GM18508 (cell line): ENCODE results near the gene BARHL2.

Experiments
- ATAC-seq: cut with Tn5 transposase; IDR thresholded peaks from one replicate; pipeline ENCODE4 v1.9.1; 2021; ENCODE audit warnings: moderate number of reproducible peaks; ENCODE audit not compliant: insufficient read depth, unreplicated experiment

Gene BARHL2

DNA sequence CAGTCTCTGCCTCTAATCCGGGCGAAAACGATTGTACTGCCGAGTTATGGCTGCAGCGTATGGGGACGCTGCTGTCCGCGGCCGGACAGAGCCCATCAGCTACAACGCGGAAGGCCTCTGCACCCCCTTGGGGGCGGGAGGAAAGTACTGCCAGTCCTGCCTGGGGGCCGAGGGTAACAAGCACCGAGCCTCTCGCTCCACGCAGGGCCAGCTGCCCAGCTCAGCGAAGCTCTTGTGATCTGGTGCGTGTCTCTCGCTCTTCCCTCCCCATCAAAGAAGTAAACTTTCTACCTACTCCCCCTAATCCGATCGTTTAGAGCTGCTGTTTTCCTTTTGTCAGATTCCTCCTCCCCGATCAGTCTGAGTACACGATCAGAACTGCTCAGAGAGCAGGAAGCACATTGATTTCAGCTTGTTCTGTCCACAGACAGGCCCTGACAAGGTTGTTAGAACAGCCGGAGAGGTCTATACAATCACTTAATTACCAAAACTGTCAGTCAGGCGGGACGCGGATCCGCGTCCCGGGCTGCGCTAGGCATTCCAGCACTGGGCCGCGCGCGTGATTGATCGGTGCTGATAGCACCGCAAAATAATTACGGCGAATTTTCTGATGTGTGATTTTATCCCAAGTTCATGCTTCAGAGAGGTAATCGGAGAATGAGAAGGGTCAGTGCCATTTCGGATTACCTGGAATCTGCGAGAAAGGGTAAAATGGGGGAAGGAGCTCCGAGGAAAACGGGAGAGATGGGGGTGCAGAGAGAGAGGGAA lies 8.7 kb upstream of the BARHL2 start:
- no peak for ATAC-seq

GRCh38 chr1:90724926-90725656 lies 8.0 kb upstream of the BARHL2 start:
- no peak for ATAC-seq

DNA sequence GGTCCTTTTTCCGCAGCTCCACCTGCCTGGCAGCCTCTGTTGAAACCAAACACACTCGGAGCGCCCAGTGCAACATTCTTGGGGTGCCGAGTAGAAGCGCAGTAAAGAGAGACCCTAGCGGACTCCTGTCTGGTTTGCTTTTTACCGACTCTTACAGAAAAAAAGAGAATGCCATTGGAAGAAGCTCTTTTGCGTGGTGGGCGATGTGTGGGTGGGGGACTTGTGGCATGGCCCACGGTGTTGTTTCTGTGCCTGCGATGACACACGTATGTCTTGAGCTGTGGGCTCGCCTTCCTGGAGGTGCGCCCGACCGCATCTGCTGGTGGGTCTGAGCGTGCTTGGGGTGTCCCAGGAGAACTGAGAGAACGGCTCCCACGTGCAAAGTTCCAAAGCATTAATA lies 7.3 kb upstream of the BARHL2 start:
- no peak for ATAC-seq

DNA sequence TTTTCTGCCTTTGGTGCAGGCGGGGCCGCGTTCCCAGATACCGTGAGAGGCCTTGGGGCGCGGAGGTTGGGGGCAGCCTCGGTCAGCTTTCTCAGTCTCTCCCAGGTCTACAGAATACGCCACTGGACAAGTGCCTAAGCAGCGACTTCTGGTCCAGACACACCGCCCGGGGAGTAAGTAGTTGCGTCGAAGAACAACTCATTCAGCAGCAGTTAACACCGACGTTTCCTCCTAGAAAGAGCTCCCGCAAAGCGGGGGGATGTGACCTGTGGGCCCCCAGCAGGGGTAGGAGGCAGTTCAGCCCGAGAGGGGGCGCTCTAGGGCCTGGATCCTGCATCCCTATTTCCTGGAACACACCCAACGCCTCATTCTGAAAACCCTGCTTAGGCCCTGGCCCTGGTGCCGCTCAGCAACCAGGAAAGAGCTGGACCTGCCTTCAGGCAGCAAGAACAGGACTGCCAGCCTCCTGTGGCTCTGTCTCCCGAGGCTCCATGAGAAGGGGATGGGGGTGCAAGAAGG lies 6.5 kb upstream of the BARHL2 start:
- ATAC-seq = no peak

GRCh38 chr1:90722874-90723589 lies 5.9 kb upstream of the BARHL2 start:
- no peak for ATAC-seq

DNA sequence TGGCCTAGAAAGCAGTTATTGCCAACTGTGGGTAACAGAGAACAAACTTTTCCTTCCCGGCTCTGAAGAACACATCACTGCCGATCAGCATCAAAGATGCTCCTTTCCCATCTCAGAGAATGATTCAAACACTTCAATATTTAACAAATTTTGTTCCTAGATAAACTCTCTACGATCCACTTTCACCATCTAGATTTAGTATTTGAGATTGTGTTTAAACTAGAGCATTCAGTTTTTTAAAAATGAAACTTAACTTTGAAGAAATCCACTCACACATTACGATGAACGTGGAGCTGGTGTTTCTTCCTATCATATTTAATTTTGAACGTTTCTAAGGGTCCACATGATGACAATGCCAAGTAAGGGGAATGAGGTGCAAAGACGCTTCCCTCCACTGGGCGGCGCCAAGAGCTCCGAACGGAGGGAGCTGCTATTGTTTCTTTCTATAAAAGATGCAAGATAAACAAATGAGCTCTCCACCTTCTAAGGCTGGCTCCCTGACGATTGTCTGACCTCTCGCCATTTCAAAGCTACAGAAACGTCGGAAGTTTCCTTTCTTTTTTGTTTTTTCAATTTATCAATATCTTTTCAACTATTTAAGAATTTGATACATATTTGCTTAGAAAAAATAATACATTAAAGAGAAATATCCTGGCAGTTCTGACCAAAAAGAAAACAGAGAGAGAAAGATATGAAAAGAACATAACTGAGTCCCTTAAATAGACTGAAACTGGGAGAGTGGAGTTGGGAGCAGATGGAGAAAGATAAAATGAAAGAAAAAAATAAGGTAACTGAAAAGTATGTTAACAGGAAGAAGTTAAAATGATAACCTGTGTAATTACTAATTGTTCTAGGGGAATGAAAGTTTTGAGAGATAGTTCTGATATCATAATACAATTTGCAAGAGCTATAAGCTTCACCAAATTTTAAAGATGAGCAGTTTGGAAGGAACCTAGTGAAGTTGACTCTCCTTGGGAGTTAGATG lies 4.4 kb upstream of the BARHL2 start:
- no peak for ATAC-seq

GRCh38 chr1:90720145-90720636 lies 3.1 kb upstream of the BARHL2 start:
- no peak for ATAC-seq

DNA sequence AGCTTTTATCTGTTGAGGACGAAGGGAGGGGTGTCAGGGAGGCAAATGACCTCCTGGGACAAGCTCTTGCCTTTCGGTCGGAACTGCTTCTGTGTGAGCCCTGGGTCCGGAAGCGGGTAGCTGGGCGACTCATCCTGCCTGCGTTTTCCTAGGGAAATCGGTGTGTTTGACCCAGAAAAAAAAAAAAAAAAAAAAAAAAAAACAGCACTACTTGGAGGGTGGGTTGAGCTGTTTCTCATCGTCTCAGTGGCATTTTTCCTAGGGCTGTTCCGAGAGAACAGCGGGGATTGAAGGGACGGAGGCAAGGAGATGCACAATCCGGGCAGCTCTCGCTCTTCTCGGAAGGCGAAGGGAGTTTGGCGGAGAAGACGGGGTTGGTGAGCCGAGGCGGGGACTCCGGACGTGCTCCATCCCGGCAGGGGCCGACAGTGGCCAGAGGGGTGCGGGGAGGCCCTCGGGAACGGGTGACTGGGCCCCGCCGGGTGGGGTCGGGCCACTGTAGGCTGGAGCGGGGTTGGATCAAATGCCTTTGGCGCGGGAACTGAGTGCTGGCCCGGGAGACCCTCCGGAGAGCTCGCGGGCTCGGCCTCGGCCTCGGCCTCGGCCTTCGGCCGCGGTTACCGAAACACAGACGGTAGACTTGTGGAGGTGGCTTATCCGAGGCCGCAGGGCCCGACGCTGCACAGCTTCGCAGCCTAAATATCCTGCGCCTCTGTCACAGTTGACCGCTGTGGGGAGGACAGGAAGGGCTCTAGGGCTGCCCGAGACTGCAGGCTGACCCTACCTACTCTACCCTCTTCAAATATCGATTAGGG lies 2.4 kb upstream of the BARHL2 start:
- no peak for ATAC-seq

GRCh38 chr1:90718411-90719329 lies 1.6 kb upstream of the BARHL2 start:
- ATAC-seq = no peak

- ATAC-seq = no peak
These were observed 736 bp upstream of the BARHL2 start for GRCh38 chr1:90717665-90718410.

DNA sequence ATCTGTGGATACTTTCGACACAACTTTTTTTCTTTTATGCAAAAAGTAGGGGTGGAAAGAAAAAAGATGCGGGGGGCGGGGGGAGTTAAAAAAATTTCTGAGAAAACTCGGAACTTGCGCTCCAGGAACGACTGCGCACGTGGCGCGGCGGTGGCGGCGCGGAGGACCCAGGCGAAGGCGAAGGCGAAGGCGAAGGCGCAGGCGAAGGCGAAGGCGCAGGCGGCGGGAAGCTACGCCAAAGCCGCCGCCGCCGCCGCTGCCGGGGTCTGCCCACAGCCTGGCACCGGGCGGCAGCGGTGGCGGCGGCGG lies 208 bp upstream of the BARHL2 start:
- ATAC-seq = no peak

DNA sequence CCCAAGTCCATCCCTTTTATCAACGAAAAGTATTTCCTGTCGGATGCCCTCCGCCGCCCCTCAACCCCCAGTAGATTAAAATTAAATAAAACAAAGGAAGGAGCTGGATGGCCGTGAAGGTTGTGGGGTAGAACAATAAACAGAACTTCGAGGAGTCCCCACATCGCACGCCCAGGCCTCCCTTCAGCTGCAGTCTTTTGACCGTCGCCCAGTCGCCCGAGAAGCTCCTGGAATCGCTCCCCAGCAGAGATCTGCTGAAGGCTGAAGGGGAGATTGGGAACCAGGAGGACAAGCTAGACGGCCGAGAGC lies 905 bp downstream of the BARHL2 start:
- ATAC-seq = no peak

GRCh38 chr1:90715309-90715708 lies 1.8 kb downstream of the BARHL2 start:
- no peak for ATAC-seq

DNA sequence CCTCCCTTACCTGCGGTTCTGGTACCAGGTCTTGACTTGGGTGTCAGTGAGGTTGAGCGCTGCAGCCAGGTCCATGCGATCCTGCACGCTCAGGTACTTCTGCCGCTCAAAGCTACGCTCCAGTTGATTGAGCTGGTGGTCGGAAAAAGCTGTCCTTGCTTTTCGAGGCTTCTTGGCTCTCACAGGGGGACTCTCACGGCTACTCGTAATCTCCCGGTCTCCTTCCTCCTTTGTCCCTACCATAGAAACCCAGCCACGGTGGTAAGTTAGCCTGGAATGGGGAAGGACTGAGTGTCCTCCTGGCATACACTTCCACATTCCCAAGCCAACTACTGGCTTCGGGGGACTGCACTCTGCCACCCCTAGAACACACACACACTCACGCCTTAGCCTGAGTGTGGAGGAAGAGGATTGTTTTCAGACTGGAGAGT lies 2.6 kb downstream of the BARHL2 start:
- no peak for ATAC-seq

GRCh38 chr1:90713741-90714509 lies 3.2 kb downstream of the BARHL2 start:
- ATAC-seq = no peak

DNA sequence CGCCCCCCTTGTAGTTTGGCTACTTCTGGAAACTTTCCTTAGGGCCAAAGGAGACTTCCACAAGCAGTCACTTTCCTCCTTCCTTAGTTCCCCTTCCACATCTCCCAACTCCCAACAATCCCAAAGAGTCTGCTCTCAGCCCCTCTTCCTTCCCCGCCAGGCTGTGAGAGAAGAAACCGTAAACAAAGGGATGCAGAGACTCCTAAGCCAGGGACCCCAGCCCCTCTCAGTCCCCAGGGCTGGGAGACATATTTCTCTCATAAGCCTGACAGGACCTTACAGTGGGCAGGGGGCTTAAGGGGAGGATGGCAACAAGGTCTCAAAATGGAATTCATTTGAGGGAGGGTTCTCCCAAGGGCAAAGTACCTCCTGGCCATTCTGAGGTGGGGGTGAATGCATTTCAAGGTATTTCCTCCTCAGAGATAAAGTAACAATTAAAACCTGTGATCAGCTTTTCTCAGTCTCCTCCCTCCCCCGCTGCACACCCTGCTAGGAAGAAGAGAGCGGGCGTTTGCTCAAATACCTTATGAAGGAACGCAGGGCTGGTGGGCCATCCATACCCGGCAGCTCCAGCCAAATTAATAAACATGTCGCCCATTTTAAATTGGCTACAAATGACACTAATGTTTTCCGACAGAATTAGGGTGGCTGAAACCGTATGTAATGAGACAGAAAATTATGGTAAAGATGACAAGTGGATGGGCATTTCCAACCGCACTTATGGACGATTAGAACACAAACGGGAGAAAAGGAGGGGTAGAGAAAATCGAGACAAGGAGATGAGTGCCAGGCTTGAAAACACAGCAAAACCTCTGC lies 4.0 kb downstream of the BARHL2 start:
- ATAC-seq = no peak
